HUES48 (cell line): Measurements from ENCODE around the gene SGK1.
"Not testable (repeated sequence)": the region's sequence is repeated elsewhere in the genome, so short reads cannot be mapped to it uniquely, and the experiment has no call there.

Source experiments
- H3K27ac ChIP-seq: one replicate; pipeline ENCODE4 v1.7.0; 2013; ENCODE audit warnings: low read depth, low read length, inconsistent platforms
- H3K27me3 ChIP-seq: 2 replicates; pipeline ENCODE4 v1.6.1; 2013; ENCODE audit warnings: mild to moderate bottlenecking, low read length; ENCODE audit not compliant: control insufficient read depth, insufficient read depth
- H3K36me3 ChIP-seq: 2 replicates; pipeline ENCODE4 v1.6.1; 2013; ENCODE audit warnings: low read length; ENCODE audit not compliant: control insufficient read depth, insufficient read depth
- H3K4me1 ChIP-seq: 2 replicates; pipeline ENCODE4 v1.6.1; 2013; ENCODE audit warnings: mild to moderate bottlenecking, low read length; ENCODE audit not compliant: control insufficient read depth, insufficient read depth
- H3K4me3 ChIP-seq: 2 replicates; pipeline ENCODE4 v1.5.1; 2013; ENCODE audit warnings: mild to moderate bottlenecking, low read depth, low read length
- H3K9ac ChIP-seq: 2 replicates; pipeline ENCODE4 v1.6.1; 2013; ENCODE audit warnings: mild to moderate bottlenecking, low read depth, low read length, moderate library complexity
- H3K9me3 ChIP-seq: 2 replicates; pipeline ENCODE4 v1.6.1; 2013; ENCODE audit warnings: low read length; ENCODE audit not compliant: control insufficient read depth, insufficient read depth

Gene SGK1

DNA sequence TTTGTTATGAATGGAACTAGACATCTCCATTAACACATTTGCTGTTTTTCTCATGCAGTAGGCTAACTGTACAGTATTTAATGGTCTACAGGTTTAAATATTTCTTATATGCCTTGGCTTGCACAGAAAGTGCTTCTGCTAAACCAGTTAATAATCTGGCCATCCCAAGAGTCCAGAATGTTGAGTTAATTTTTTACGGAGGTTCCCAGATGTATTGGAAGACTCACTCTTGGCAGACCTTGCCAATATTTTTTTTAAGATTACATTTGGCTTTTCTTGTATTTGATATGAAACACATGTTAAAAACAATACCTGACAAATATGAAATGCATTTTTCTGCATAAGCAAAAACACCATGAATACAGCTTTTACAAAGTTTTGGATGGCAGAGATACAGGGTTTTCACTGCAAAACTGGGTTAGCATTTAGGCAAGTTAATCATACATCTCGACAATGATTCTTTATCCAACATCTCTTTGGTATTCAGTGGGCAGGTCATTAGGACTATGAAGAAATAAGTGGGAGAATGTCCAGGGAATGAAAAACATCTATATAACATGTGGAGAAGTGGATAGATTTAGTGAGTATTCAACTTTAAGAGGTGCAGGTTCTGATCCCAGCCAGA, 94.0 kb downstream of the SGK1 start:
- no peaks in the 10 kb centered on the region for H3K9me3 ChIP-seq
- no peak overlapping the region for H3K4me3 ChIP-seq
- H3K27ac ChIP-seq, result no peak overlapping the region
- H3K36me3 ChIP-seq, result no peaks in the 10 kb centered on the region
- H3K9ac ChIP-seq, result no peak overlapping the region
- H3K4me1 ChIP-seq, result no peaks in the 10 kb centered on the region
- no peaks in the 10 kb centered on the region for H3K27me3 ChIP-seq

DNA sequence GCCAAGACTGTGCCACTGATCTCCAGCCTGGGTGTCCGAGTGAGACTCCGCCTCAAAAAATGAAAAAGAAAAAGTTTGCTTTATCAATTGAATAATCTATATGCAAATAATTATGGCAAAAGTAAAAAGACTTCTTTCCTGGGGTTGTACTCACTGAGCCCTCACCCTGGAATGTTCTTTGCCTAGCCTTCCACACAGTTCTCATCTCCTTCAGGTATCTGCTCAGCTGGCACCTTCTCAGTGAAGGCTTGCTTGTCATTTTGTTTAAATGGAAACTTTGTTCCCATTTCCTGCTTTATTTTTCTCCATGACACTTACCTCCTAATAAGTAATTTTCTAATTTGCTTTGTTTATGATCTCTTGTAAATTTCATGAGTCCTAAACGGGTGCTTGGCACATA, 96.7 kb downstream of the SGK1 start:
- H3K9ac ChIP-seq, result no peak overlapping the region
- H3K36me3 ChIP-seq, result no peaks in the 10 kb centered on the region
- H3K9me3 ChIP-seq, result no peaks in the 10 kb centered on the region
- no peak overlapping the region for H3K4me3 ChIP-seq
- no peak overlapping the region for H3K27ac ChIP-seq
- no peaks in the 10 kb centered on the region for H3K4me1 ChIP-seq
- H3K27me3 ChIP-seq, result no peaks in the 10 kb centered on the region

GRCh38 chr6:134217798-134218140, 100.1 kb downstream of the SGK1 start:
- H3K4me1 ChIP-seq, result no peaks in the 10 kb centered on the region
- no peaks in the 10 kb centered on the region for H3K9me3 ChIP-seq
- H3K27me3 ChIP-seq, result no peaks in the 10 kb centered on the region
- no peak overlapping the region for H3K4me3 ChIP-seq
- H3K27ac ChIP-seq, result no peak overlapping the region
- H3K9ac ChIP-seq, result no peak overlapping the region
- no peaks in the 10 kb centered on the region for H3K36me3 ChIP-seq

GRCh38 chr6:134217105-134217797, 100.7 kb downstream of the SGK1 start:
- Histone ChIP-seq H3K9ac (no peak overlapping the region), H3K36me3 (no peaks in the 10 kb centered on the region), H3K9me3 (no peaks in the 10 kb centered on the region), H3K27ac (no peak overlapping the region), H3K4me1 (no peaks in the 10 kb centered on the region), H3K4me3 (no peak overlapping the region), H3K27me3 (no peaks in the 10 kb centered on the region)

GRCh38 chr6:134216301-134217010, 101.5 kb downstream of the SGK1 start:
- Histone ChIP-seq H3K4me3 (no peak overlapping the region), H3K4me1 (no peaks in the 10 kb centered on the region), H3K9ac (no peak overlapping the region)

DNA sequence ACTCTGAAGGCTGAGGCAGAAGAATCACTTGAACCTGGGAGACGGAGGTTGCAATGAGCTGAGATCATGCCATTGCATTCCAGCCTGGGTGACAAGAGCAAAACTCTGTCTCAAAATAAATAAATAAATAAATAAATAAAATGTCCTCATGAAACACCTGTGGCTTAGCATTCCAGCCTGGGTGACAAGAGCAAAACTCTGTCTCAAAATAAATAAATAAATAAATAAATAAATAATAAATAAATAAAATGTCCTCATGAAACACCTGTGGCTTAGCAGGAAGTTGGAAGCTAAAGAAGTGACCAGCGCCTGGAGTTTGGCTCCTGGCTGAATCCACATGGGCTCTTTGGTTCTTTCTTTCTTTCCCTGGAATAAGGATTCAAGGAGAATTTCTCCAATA, 104.5 kb downstream of the SGK1 start:
- H3K9ac ChIP-seq, H3K27me3 ChIP-seq, H3K9me3 ChIP-seq, H3K4me3 ChIP-seq, H3K4me1 ChIP-seq, H3K27ac ChIP-seq, H3K36me3 ChIP-seq: not testable (repeated sequence)

More at GRCh38 chr6:134216301-134217010, 101.5 kb downstream of the SGK1 start:
- H3K9me3 ChIP-seq, result no peaks in the 10 kb centered on the region
- no peaks in the 10 kb centered on the region for H3K27me3 ChIP-seq
- no peak overlapping the region for H3K27ac ChIP-seq
- no peaks in the 10 kb centered on the region for H3K36me3 ChIP-seq

DNA sequence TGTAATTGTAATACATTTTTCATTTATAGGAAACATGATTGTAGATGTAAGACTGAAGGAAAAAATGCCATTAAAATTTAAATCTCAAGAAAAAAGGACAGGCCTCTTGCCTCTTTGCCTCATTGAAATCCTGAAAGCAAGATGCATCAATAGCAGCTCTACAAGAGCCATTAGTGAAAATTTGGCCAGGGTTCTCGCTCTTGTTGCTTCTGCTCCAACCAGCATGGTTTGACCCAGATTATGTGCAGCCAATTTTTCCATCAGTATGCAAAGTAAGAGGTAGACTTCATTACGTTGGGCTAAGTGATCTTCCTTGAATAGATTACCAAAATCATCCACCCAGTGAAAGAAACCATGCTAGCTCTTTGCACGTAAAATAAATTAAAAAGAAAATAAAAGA, 106.6 kb downstream of the SGK1 start:
- no peak overlapping the region for H3K4me3 ChIP-seq
- H3K4me1 ChIP-seq, result no peaks in the 10 kb centered on the region
- no peaks in the 10 kb centered on the region for H3K9me3 ChIP-seq
- no peak overlapping the region for H3K27ac ChIP-seq
- H3K27me3 ChIP-seq, result no peaks in the 10 kb centered on the region
- H3K9ac ChIP-seq, result no peak overlapping the region
- H3K36me3 ChIP-seq, result no peaks in the 10 kb centered on the region

GRCh38 chr6:134207421-134207820, 110.5 kb downstream of the SGK1 start:
- Histone ChIP-seq H3K9ac (no peak overlapping the region), H3K4me1 (no peaks in the 10 kb centered on the region), H3K27me3 (no peaks in the 10 kb centered on the region), H3K27ac (no peak overlapping the region), H3K36me3 (no peaks in the 10 kb centered on the region), H3K4me3 (no peak overlapping the region), H3K9me3 (no peaks in the 10 kb centered on the region)

DNA sequence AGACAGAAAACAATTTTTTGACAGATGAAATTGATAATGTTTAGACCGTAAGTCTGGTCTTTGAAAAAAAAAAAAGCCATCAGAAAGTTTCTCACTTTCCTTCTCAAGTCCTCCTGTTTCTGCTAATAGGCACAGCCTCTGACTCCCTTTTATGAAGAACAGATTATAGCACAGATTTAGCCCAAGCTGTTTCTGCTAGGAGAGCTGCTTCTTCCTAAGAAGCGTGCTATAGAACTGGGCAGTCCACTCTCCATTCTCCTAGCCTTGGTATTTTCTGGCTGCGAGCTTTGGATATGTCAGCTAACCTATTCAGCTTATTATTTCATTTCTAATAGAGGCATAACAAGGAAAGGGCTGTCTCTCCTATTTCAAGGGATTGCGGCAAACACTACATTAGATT, 112.5 kb downstream of the SGK1 start:
- Histone ChIP-seq H3K27ac (no peak overlapping the region), H3K4me3 (no peak overlapping the region), H3K36me3 (no peaks in the 10 kb centered on the region), H3K27me3 (no peaks in the 10 kb centered on the region), H3K4me1 (no peaks in the 10 kb centered on the region), H3K9ac (no peak overlapping the region), H3K9me3 (no peaks in the 10 kb centered on the region)

DNA sequence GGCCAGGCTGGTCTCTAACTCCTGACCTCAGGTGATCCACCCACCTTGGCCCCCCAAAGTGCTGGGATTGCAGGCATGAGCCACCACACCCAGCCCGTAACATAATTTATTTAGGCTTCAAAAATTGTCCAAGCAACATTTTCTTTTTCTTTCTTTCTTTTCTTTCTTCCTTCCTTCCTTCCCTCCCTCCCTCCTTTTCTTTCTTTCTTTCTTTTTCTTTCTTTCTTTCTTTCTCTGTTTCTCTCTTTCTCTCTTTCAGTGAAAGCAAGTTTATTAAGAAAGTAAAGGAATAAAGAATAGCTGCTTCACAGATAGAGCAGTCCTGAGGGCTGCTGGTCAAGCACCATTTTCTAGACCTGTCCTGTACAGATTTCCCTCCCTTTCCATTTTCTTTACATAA, 113.2 kb downstream of the SGK1 start:
- not testable (repeated sequence) for H3K4me1 ChIP-seq, H3K27ac ChIP-seq, H3K36me3 ChIP-seq, H3K4me3 ChIP-seq, H3K9ac ChIP-seq, H3K9me3 ChIP-seq, H3K27me3 ChIP-seq

DNA sequence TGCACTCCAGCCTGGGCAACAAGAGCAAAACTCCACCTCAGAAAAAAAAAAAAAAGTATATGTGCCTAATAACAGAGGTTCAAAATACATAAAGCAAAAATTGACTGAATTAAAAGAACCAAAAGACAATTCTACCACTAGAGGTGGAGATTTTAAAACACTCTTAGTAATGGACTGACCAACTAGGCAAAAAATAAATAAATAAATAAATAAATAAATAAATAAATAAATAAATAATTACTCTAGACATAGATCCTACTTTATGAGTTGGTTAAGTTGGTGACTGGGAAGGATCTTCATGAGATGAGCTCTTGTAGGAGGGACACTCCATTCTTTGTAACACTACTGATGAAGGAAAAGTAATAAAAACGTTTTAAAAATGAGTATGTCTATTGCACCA, 113.9 kb downstream of the SGK1 start:
- Histone ChIP-seq H3K27ac (no peak overlapping the region), H3K27me3 (no peaks in the 10 kb centered on the region), H3K9ac (no peak overlapping the region), H3K4me3 (no peak overlapping the region), H3K4me1 (peaks cover 6% of the 10 kb centered on the region), H3K9me3 (no peaks in the 10 kb centered on the region), H3K36me3 (no peaks in the 10 kb centered on the region)
